Measurements from ENCODE around the gene ACOT8. TPM values are rescaled to one million over a fixed set of nuclear protein-coding genes. Genes with fewer than 3 reads are reported as not detected.
A peak's percentile ranks its signal among the peaks of the same experiment; 100 is the strongest.

ACOT8 gene
- total RNA-seq, 2 donors from 2014 or later: 36.8 to 42.8 TPM

DNA sequence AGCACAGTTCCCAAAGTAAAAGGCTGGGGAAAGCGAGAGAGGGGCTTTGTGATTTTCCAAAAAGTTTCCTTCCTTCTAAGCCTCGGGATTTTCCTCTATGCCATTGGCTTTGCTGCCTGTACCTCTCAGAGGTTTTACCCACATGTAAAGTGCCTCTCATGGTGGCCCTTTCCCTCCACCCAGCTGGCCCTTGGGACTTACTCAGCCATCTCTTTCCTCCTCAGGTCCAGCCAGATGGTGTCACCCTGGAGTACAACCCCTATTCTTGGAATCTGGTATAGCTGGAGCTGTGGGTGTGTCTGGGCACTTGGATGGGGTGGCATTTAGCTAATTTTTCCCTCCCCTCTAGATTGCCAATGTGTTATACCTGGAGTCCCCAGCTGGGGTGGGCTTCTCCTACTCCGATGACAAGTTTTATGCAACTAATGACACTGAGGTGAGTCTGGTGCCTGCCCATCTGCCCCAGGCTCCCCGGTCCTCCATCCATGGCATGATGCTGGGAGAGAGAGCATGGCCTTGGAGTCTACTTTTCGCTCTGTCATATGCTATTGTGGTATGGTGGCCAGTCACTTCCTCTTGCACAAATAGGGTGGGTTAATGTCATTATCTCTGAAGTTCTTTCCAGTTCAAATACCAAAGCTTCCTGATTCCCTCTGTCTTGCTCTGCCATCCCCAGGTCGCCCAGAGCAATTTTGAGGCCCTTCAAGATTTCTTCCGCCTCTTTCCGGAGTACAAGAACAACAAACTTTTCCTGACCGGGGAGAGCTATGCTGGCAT lies 35.0 kb upstream of the ACOT8 start:
- no peaks in the 10 kb centered on the region for H3K9me3 ChIP-seq
- H3K4me1 ChIP-seq: peaks cover 33% of the 10 kb centered on the region
- ATAC-seq (no peak), DNase-seq (peak in 1 of 4 donors; percentile 29)
- WGBS, 2 donors: 73 to 75% methylated on average over 9 of the region's 9 CpGs
- H3K4me3 ChIP-seq: peak overlapping the region in 1 of 2 donors; percentile 90
- H3K27ac ChIP-seq: peak overlapping the region in 2 of 4 donors; percentile 72 to 78
- TF ChIP-seq POLR2A (IDR thresholded peaks at IDR 0.05) (no peak), CTCF (IDR thresholded peaks at IDR 0.05) (no peak)
- intact Hi-C loops (cut with DNase I): loop anchor here (10.0 kb wide), 1 partner anchor 73 kb away; no protein-coding TSS in a partner anchor
- H3K27me3 ChIP-seq: no peaks in the 10 kb centered on the region
- H3K36me3 ChIP-seq (replicated peaks in 1 of 2; ENCODE audit: insufficient read depth in 1 of 2, low read depth in 2 of 2): peaks cover 0 to 7% of the 10 kb centered on the region in 2 donors

DNA sequence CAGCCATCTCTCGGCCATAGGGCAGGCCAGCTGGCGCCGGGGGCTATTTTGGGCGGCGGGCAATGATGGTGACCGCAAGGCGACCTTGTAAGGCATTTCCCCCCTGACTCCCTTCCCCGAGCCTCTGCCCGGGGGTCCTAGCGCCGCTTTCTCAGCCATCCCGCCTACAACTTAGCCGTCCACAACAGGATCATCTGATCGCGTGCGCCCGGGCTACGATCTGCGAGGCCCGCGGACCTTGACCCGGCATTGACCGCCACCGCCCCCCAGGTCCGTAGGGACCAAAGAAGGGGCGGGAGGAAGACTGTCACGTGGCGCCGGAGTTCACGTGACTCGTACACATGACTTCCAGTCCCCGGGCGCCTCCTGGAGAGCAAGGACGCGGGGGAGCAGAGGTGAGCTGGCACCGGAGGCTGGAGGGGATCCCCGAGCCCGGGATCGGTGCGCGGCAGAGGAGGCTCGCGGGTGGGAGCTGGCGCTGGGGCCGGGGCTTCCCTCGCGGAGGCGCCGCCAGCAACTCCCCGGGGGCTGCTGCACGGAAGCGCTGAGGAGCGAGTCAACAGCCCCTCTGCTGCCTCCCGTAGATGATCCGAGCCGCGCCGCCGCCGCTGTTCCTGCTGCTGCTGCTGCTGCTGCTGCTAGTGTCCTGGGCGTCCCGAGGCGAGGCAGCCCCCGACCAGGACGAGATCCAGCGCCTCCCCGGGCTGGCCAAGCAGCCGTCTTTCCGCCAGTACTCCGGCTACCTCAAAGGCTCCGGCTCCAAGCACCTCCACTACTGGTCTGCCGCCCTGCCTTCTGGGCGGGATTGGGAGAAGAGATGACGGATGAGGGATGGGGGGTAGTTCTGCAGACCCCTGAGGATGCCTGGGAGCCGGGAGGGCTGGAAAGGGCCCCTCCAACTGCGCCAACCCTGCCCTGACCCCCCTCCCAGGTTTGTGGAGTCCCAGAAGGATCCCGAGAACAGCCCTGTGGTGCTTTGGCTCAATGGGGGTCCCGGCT lies 34.1 kb upstream of the ACOT8 start, which contains the start of the genes CTSA and NEURL2:
Gene CTSA (plus strand): TSS at position 351 of the 999 bp plus-strand sequence. CDS start 234 bp downstream, at position 585.
Gene NEURL2 (minus strand): TSS at position 224 of the 999 bp plus-strand sequence. CDS start 217 bp downstream, at position 7.
- peak; percentile 86 for ATAC-seq
- no peak for TF ChIP-seq CTCF (IDR thresholded peaks at IDR 0.05)
- TF ChIP-seq POLR2A (IDR thresholded peaks at IDR 0.05): peak; percentile 27 to 72 (median 67)
- intact Hi-C loops (cut with DNase I): loop anchor here (10.0 kb wide), 1 partner anchor 74 kb away; no protein-coding TSS in a partner anchor
- no peaks in the 10 kb centered on the region for H3K9me3 ChIP-seq
- peaks cover 33% of the 10 kb centered on the region for H3K4me1 ChIP-seq
- H3K4me3 ChIP-seq: peak within 1 kb of the TSS; percentile 86 to 90
- H3K27ac ChIP-seq: peak within 1 kb of the TSS; percentile 65 to 80 (median 75)
- H3K36me3 ChIP-seq (replicated peaks in 1 of 2; ENCODE audit: insufficient read depth in 1 of 2, low read depth in 2 of 2): peaks cover 0 to 7% of the 10 kb centered on the region in 2 donors
- H3K27me3 ChIP-seq: no peaks in the 10 kb centered on the region
- 1 to 5% methylated on average over 6 to 78 of the region's 78 CpGs for WGBS, 2 donors
- DNase-seq: peak; percentile 91 to 97 (median 94)

GRCh38 chr20:45890077-45890984 lies 33.1 kb upstream of the ACOT8 start:
- intact Hi-C loops (cut with DNase I): loop anchor here (10.0 kb wide), 1 partner anchor 74 kb away; no protein-coding TSS in a partner anchor
- WGBS, 2 donors: 2 to 20% methylated on average over 1 to 78 of the region's 79 CpGs
- no peaks in the 10 kb centered on the region for H3K9me3 ChIP-seq
- H3K36me3 ChIP-seq (replicated peaks in 1 of 2; ENCODE audit: insufficient read depth in 1 of 2, low read depth in 2 of 2): peaks cover 0 to 5% of the 10 kb centered on the region in 2 donors
- peak overlapping the region; percentile 86 to 90 for H3K4me3 ChIP-seq
- DNase-seq (peak; percentile 82 to 89 (median 86)), ATAC-seq (peak; percentile 76)
- no peaks in the 10 kb centered on the region for H3K27me3 ChIP-seq
- peak overlapping the region; percentile 65 to 80 (median 75) for H3K27ac ChIP-seq
- peaks cover 33% of the 10 kb centered on the region for H3K4me1 ChIP-seq
- TF ChIP-seq CTCF (IDR thresholded peaks at IDR 0.05) (peak; percentile 38 to 72 (median 59)), POLR2A (IDR thresholded peaks at IDR 0.05) (peak in 2 of 3 donors; percentile 39 to 41)

- DNase-seq: no peak
- no peak overlapping the region for H3K4me3 ChIP-seq
- TF ChIP-seq POLR2A (IDR thresholded peaks at IDR 0.05) (no peak), CTCF (IDR thresholded peaks at IDR 0.05) (no peak)
- no peaks in the 10 kb centered on the region for H3K27me3 ChIP-seq
- ATAC-seq: no peak
- no peaks in the 10 kb centered on the region for H3K9me3 ChIP-seq
- H3K27ac ChIP-seq: no peak overlapping the region
- 80 to 83% methylated on average over 1 to 3 of the region's 3 CpGs for WGBS, 2 donors
- peaks cover 0 to 3% of the 10 kb centered on the region in 2 donors for H3K36me3 ChIP-seq (replicated peaks in 1 of 2; ENCODE audit: insufficient read depth in 1 of 2, low read depth in 2 of 2)
- peaks cover 33% of the 10 kb centered on the region for H3K4me1 ChIP-seq
- intact Hi-C loops (cut with DNase I): no loop called here
These were observed 31.5 kb upstream of the ACOT8 start for GRCh38 chr20:45888681-45889080.
